ENCODE data around the gene PRKCB. TPM values are rescaled to one million over a fixed set of nuclear protein-coding genes. Genes with fewer than 3 reads are reported as not detected.

PRKCB gene
- total RNA-seq, 1 donor from 2014 or later: 1.0 TPM

- Histone ChIP-seq H3K9me3 (ENCODE audit: control insufficient read depth in 3 of 3, low read length in 3 of 3) (no peaks in the 10 kb centered on the region), H3K27ac (ENCODE audit: low read depth, low read length) (no peak overlapping the region)
Observed at GRCh38 chr16:24129412-24129918, 293.7 kb downstream of the PRKCB start.

GRCh38 chr16:24130494-24131085, 294.8 kb downstream of the PRKCB start:
- no peak overlapping the region for H3K4me3 ChIP-seq (ENCODE audit: low read length in 3 of 3)
- no peaks in the 10 kb centered on the region for H3K4me1 ChIP-seq (ENCODE audit: control insufficient read depth in 3 of 3, insufficient read depth in 3 of 3, low read length in 3 of 3)
- no peak overlapping the region for H3K9ac ChIP-seq (ENCODE audit: low read depth in 1 of 3, low read length in 3 of 3)
- no peaks in the 10 kb centered on the region for H3K9me3 ChIP-seq (ENCODE audit: control insufficient read depth in 3 of 3, low read length in 3 of 3)
- no peak overlapping the region for H3K27ac ChIP-seq (ENCODE audit: low read depth, low read length)
- H3K36me3 ChIP-seq (ENCODE audit: control insufficient read depth in 3 of 3, insufficient read depth in 3 of 3, low read length in 3 of 3): no peaks in the 10 kb centered on the region
- H3K27me3 ChIP-seq (ENCODE audit: control insufficient read depth in 3 of 3, insufficient read depth in 3 of 3, low read length in 3 of 3): no peaks in the 10 kb centered on the region

More at GRCh38 chr16:24129412-24129918, 293.7 kb downstream of the PRKCB start:
- Histone ChIP-seq H3K27me3 (ENCODE audit: control insufficient read depth in 3 of 3, insufficient read depth in 3 of 3, low read length in 3 of 3) (no peaks in the 10 kb centered on the region), H3K4me1 (ENCODE audit: control insufficient read depth in 3 of 3, insufficient read depth in 3 of 3, low read length in 3 of 3) (no peaks in the 10 kb centered on the region), H3K4me3 (ENCODE audit: low read length in 3 of 3) (no peak overlapping the region), H3K36me3 (ENCODE audit: control insufficient read depth in 3 of 3, insufficient read depth in 3 of 3, low read length in 3 of 3) (no peaks in the 10 kb centered on the region), H3K9ac (ENCODE audit: low read depth in 1 of 3, low read length in 3 of 3) (no peak overlapping the region)

- H3K9ac ChIP-seq (ENCODE audit: low read depth in 1 of 3, low read length in 3 of 3): no peak overlapping the region
- no peak overlapping the region for H3K27ac ChIP-seq (ENCODE audit: low read depth, low read length)
- no peaks in the 10 kb centered on the region for H3K36me3 ChIP-seq (ENCODE audit: control insufficient read depth in 3 of 3, insufficient read depth in 3 of 3, low read length in 3 of 3)
- no peak overlapping the region for H3K4me3 ChIP-seq (ENCODE audit: low read length in 3 of 3)
- no peaks in the 10 kb centered on the region for H3K9me3 ChIP-seq (ENCODE audit: control insufficient read depth in 3 of 3, low read length in 3 of 3)
- no peaks in the 10 kb centered on the region for H3K4me1 ChIP-seq (ENCODE audit: control insufficient read depth in 3 of 3, insufficient read depth in 3 of 3, low read length in 3 of 3)
- H3K27me3 ChIP-seq (ENCODE audit: control insufficient read depth in 3 of 3, insufficient read depth in 3 of 3, low read length in 3 of 3): no peaks in the 10 kb centered on the region
Observed at GRCh38 chr16:24131294-24131693, 295.5 kb downstream of the PRKCB start.

GRCh38 chr16:24132048-24132796, 296.4 kb downstream of the PRKCB start:
- no peaks in the 10 kb centered on the region for H3K4me1 ChIP-seq (ENCODE audit: control insufficient read depth in 3 of 3, insufficient read depth in 3 of 3, low read length in 3 of 3)
- no peaks in the 10 kb centered on the region for H3K27me3 ChIP-seq (ENCODE audit: control insufficient read depth in 3 of 3, insufficient read depth in 3 of 3, low read length in 3 of 3)
- no peak overlapping the region for H3K27ac ChIP-seq (ENCODE audit: low read depth, low read length)
- H3K9ac ChIP-seq (ENCODE audit: low read depth in 1 of 3, low read length in 3 of 3): no peak overlapping the region
- no peak overlapping the region for H3K4me3 ChIP-seq (ENCODE audit: low read length in 3 of 3)
- H3K36me3 ChIP-seq (ENCODE audit: control insufficient read depth in 3 of 3, insufficient read depth in 3 of 3, low read length in 3 of 3): no peaks in the 10 kb centered on the region
- no peaks in the 10 kb centered on the region for H3K9me3 ChIP-seq (ENCODE audit: control insufficient read depth in 3 of 3, low read length in 3 of 3)

- Histone ChIP-seq H3K36me3 (ENCODE audit: control insufficient read depth in 3 of 3, insufficient read depth in 3 of 3, low read length in 3 of 3) (no peaks in the 10 kb centered on the region), H3K27ac (ENCODE audit: low read depth, low read length) (no peak overlapping the region), H3K27me3 (ENCODE audit: control insufficient read depth in 3 of 3, insufficient read depth in 3 of 3, low read length in 3 of 3) (no peaks in the 10 kb centered on the region), H3K4me3 (ENCODE audit: low read length in 3 of 3) (no peak overlapping the region), H3K9me3 (ENCODE audit: control insufficient read depth in 3 of 3, low read length in 3 of 3) (no peaks in the 10 kb centered on the region), H3K9ac (ENCODE audit: low read depth in 1 of 3, low read length in 3 of 3) (no peak overlapping the region), H3K4me1 (ENCODE audit: control insufficient read depth in 3 of 3, insufficient read depth in 3 of 3, low read length in 3 of 3) (no peaks in the 10 kb centered on the region)
Observed at GRCh38 chr16:24132797-24133155, 297.0 kb downstream of the PRKCB start.

- Histone ChIP-seq H3K4me1 (ENCODE audit: control insufficient read depth in 3 of 3, insufficient read depth in 3 of 3, low read length in 3 of 3) (no peaks in the 10 kb centered on the region), H3K9me3 (ENCODE audit: control insufficient read depth in 3 of 3, low read length in 3 of 3) (peaks cover 0 to 2% (median 0%) of the 10 kb centered on the region in 3 donors), H3K27ac (ENCODE audit: low read depth, low read length) (no peak overlapping the region), H3K4me3 (ENCODE audit: low read length in 3 of 3) (no peak overlapping the region), H3K36me3 (ENCODE audit: control insufficient read depth in 3 of 3, insufficient read depth in 3 of 3, low read length in 3 of 3) (no peaks in the 10 kb centered on the region), H3K9ac (ENCODE audit: low read depth in 1 of 3, low read length in 3 of 3) (no peak overlapping the region), H3K27me3 (ENCODE audit: control insufficient read depth in 3 of 3, insufficient read depth in 3 of 3, low read length in 3 of 3) (no peaks in the 10 kb centered on the region)
Observed at GRCh38 chr16:24135624-24136565, 300.1 kb downstream of the PRKCB start.

- no peaks in the 10 kb centered on the region for H3K27me3 ChIP-seq (ENCODE audit: control insufficient read depth in 3 of 3, insufficient read depth in 3 of 3, low read length in 3 of 3)
- no peak overlapping the region for H3K4me3 ChIP-seq (ENCODE audit: low read length in 3 of 3)
- peaks cover 0 to 2% (median 0%) of the 10 kb centered on the region in 3 donors for H3K9me3 ChIP-seq (ENCODE audit: control insufficient read depth in 3 of 3, low read length in 3 of 3)
- no peak overlapping the region for H3K27ac ChIP-seq (ENCODE audit: low read depth, low read length)
- no peaks in the 10 kb centered on the region for H3K4me1 ChIP-seq (ENCODE audit: control insufficient read depth in 3 of 3, insufficient read depth in 3 of 3, low read length in 3 of 3)
- H3K9ac ChIP-seq (ENCODE audit: low read depth in 1 of 3, low read length in 3 of 3): no peak overlapping the region
- H3K36me3 ChIP-seq (ENCODE audit: control insufficient read depth in 3 of 3, insufficient read depth in 3 of 3, low read length in 3 of 3): no peaks in the 10 kb centered on the region
Observed at GRCh38 chr16:24138024-24138423, 302.2 kb downstream of the PRKCB start.

GRCh38 chr16:24138575-24138974, 302.8 kb downstream of the PRKCB start:
- Histone ChIP-seq H3K36me3 (ENCODE audit: control insufficient read depth in 3 of 3, insufficient read depth in 3 of 3, low read length in 3 of 3) (no peaks in the 10 kb centered on the region), H3K4me3 (ENCODE audit: low read length in 3 of 3) (no peak overlapping the region), H3K9me3 (ENCODE audit: control insufficient read depth in 3 of 3, low read length in 3 of 3) (peaks cover 0 to 2% (median 0%) of the 10 kb centered on the region in 3 donors), H3K27ac (ENCODE audit: low read depth, low read length) (no peak overlapping the region), H3K9ac (ENCODE audit: low read depth in 1 of 3, low read length in 3 of 3) (no peak overlapping the region), H3K4me1 (ENCODE audit: control insufficient read depth in 3 of 3, insufficient read depth in 3 of 3, low read length in 3 of 3) (no peaks in the 10 kb centered on the region), H3K27me3 (ENCODE audit: control insufficient read depth in 3 of 3, insufficient read depth in 3 of 3, low read length in 3 of 3) (no peaks in the 10 kb centered on the region)

- Histone ChIP-seq H3K9me3 (ENCODE audit: control insufficient read depth in 3 of 3, low read length in 3 of 3) (peaks cover 0 to 2% (median 0%) of the 10 kb centered on the region in 3 donors), H3K27me3 (ENCODE audit: control insufficient read depth in 3 of 3, insufficient read depth in 3 of 3, low read length in 3 of 3) (no peaks in the 10 kb centered on the region), H3K4me3 (ENCODE audit: low read length in 3 of 3) (no peak overlapping the region), H3K9ac (ENCODE audit: low read depth in 1 of 3, low read length in 3 of 3) (no peak overlapping the region), H3K36me3 (ENCODE audit: control insufficient read depth in 3 of 3, insufficient read depth in 3 of 3, low read length in 3 of 3) (no peaks in the 10 kb centered on the region), H3K4me1 (ENCODE audit: control insufficient read depth in 3 of 3, insufficient read depth in 3 of 3, low read length in 3 of 3) (no peaks in the 10 kb centered on the region), H3K27ac (ENCODE audit: low read depth, low read length) (no peak overlapping the region)
Observed at GRCh38 chr16:24139282-24139681, 303.5 kb downstream of the PRKCB start.
